ENCODE measurements around the gene MTMR3. TPM values are rescaled to one million over a fixed set of nuclear protein-coding genes. Genes with fewer than 3 reads are reported as not detected.

The MTMR3 gene
- polyA plus RNA-seq, 3 donors from 2014 or later, result 11.2 to 21.9 (median 11.9) TPM

- Mint-ChIP-seq H3K27ac (no peak overlapping the region), H3K27me3 (ENCODE audit: low read depth in 3 of 3) (peaks cover 0 to 2% (median 0%) of the 10 kb centered on the region in 3 donors), H3K9me3 (no peaks in the 10 kb centered on the region), H3K36me3 (peaks cover 0 to 4% (median 0%) of the 10 kb centered on the region in 3 donors), H3K4me1 (peaks cover 55 to 85% of the 10 kb centered on the region in 2 donors), H3K4me3 (no peak overlapping the region)
- DNase-seq, result no peak
Observed at GRCh38 chr22:29945435-29945834, 62.5 kb downstream of the MTMR3 start.

DNA sequence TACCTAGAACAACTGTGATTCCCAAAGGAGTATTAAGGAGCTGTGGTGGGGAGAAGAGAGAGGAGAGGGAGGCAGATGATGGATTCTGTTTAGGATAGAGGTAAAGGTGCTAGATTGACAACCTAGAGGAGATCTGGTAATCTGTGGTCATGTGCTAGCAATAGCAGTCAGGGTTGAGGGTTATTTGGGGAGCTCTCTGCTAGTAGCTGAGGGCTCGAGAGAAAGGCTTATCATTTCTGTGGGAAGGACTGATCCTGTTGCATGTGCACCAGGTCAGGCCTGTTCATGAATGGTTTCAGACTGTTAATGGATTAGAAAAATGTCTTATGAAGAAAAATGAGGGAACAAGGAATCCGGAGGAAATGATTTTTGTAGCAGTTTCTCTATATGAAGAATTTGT lies 63.2 kb downstream of the MTMR3 start:
- no peak for DNase-seq
- Mint-ChIP-seq H3K27ac (peak overlapping the region in 4 of 6 donors; percentile 22 to 54 (median 38)), H3K4me3 (no peak overlapping the region), H3K36me3 (no peaks in the 10 kb centered on the region), H3K4me1 (peaks cover 56 to 84% of the 10 kb centered on the region in 2 donors), H3K9me3 (no peaks in the 10 kb centered on the region), H3K27me3 (ENCODE audit: low read depth in 3 of 3) (peaks cover 0 to 2% (median 0%) of the 10 kb centered on the region in 3 donors)

GRCh38 chr22:29947410-29948384 lies 64.7 kb downstream of the MTMR3 start:
- Mint-ChIP-seq H3K27me3 (ENCODE audit: low read depth in 3 of 3) (peaks cover 0 to 5% (median 0%) of the 10 kb centered on the region in 3 donors), H3K9me3 (no peaks in the 10 kb centered on the region), H3K4me1 (peaks cover 59 to 84% of the 10 kb centered on the region in 2 donors), H3K4me3 (no peak overlapping the region), H3K36me3 (no peaks in the 10 kb centered on the region), H3K27ac (no peak overlapping the region)
- DNase-seq, result no peak

GRCh38 chr22:29948385-29948769 lies 65.4 kb downstream of the MTMR3 start:
- Mint-ChIP-seq H3K36me3 (no peaks in the 10 kb centered on the region), H3K27me3 (ENCODE audit: low read depth in 3 of 3) (peaks cover 0 to 5% (median 0%) of the 10 kb centered on the region in 3 donors), H3K9me3 (no peaks in the 10 kb centered on the region), H3K4me3 (no peak overlapping the region), H3K27ac (no peak overlapping the region), H3K4me1 (peaks cover 59 to 84% of the 10 kb centered on the region in 2 donors)
- no peak for DNase-seq

DNA sequence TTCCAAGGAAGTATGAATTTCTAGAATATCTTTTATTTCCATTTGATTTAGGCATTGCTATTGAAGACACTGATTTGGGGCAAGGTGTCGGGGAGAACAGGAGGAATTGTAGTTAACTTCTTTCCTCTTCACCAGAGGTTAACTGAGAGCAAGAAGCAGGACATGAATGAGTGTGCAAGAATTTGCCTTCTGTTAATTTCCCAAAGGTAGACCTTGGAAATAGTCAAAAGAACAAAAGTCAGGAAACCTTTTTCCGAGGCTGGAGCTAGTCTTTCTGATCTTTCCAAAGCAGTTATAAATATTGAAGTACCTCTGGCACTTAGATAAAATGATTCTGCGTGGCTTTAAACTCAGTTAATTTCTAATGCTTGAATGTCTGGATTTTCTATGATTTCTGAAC lies 66.9 kb downstream of the MTMR3 start:
- Mint-ChIP-seq H3K9me3 (no peaks in the 10 kb centered on the region), H3K36me3 (no peaks in the 10 kb centered on the region), H3K27ac (no peak overlapping the region), H3K27me3 (ENCODE audit: low read depth in 3 of 3) (peaks cover 0 to 5% (median 0%) of the 10 kb centered on the region in 3 donors), H3K4me1 (peaks cover 58 to 83% of the 10 kb centered on the region in 2 donors), H3K4me3 (no peak overlapping the region)
- no peak for DNase-seq

GRCh38 chr22:29951791-29952413 lies 68.9 kb downstream of the MTMR3 start:
- Mint-ChIP-seq H3K27me3 (ENCODE audit: low read depth in 3 of 3) (peaks cover 0 to 3% (median 0%) of the 10 kb centered on the region in 3 donors), H3K4me1 (peaks cover 56 to 80% of the 10 kb centered on the region in 2 donors), H3K27ac (no peak overlapping the region), H3K4me3 (peak overlapping the region in 1 of 5 donors; percentile 20), H3K9me3 (no peaks in the 10 kb centered on the region), H3K36me3 (no peaks in the 10 kb centered on the region)
- no peak for DNase-seq

DNA sequence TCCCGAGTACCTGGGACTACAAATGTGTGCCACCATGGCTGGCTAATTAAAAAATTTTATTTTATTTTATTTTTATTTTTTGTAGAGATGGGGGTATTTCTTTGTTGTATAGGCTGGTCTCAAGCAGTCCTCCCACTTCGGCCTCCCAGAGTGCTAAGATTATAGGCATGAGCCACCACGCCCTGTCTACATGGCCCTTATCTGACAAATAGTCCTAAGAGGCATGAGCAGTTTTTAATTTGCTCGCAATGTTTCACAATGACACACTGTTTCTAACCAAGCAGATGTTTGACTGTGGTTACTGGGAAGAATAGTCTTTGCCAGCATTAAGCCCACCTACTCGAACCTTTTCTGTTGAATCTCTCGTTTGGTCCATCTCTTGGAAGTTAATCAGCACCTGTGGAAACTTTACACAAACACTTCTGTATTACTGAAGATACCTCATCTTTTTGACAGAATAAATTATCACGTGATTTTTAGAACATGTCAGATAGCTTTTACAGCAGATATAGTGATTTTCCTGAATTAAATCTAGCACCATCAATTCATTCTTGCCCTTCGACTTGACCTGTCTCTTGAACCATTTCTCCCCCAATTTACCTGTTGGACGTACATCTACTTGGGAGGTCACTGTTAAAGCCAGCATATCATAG lies 71.4 kb downstream of the MTMR3 start:
- no peaks in the 10 kb centered on the region for H3K36me3 Mint-ChIP-seq
- no peaks in the 10 kb centered on the region for H3K9me3 Mint-ChIP-seq
- no peak for DNase-seq
- peaks cover 0 to 3% (median 0%) of the 10 kb centered on the region in 3 donors for H3K27me3 Mint-ChIP-seq (ENCODE audit: low read depth in 3 of 3)
- H3K27ac Mint-ChIP-seq, result no peak overlapping the region
- no peak overlapping the region for H3K4me3 Mint-ChIP-seq
- peaks cover 41 to 76% of the 10 kb centered on the region in 2 donors for H3K4me1 Mint-ChIP-seq

DNA sequence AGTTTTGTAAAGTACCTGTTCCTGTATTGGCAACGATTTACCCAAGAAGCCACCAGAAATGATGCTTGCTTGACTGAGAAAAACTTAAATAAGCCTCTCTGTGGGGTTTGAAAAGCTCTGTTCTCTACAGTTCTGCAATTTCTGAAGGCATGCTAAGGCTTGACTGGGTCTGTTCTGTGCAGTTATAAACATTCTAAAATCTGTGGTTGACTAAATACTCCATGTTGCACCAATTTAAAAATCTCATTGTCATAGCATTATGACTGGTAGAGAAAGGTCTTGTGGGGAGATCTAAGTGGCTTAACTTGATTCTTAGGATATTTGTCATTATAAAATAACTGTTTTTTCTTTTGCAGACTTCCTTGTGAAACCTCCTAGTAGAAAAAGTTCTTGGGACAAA lies 73.7 kb downstream of the MTMR3 start:
- peaks cover 26 to 56% of the 10 kb centered on the region in 2 donors for H3K4me1 Mint-ChIP-seq
- no peaks in the 10 kb centered on the region for H3K36me3 Mint-ChIP-seq
- DNase-seq, result no peak
- no peak overlapping the region for H3K4me3 Mint-ChIP-seq
- H3K27ac Mint-ChIP-seq, result no peak overlapping the region
- peaks cover 0 to 3% (median 0%) of the 10 kb centered on the region in 3 donors for H3K27me3 Mint-ChIP-seq (ENCODE audit: low read depth in 3 of 3)
- no peaks in the 10 kb centered on the region for H3K9me3 Mint-ChIP-seq

- no peak for DNase-seq
- H3K4me1 Mint-ChIP-seq, result peaks cover 14 to 42% of the 10 kb centered on the region in 2 donors
- H3K4me3 Mint-ChIP-seq, result no peak overlapping the region
- no peaks in the 10 kb centered on the region for H3K9me3 Mint-ChIP-seq
- no peak overlapping the region for H3K27ac Mint-ChIP-seq
- H3K36me3 Mint-ChIP-seq, result no peaks in the 10 kb centered on the region
- no peaks in the 10 kb centered on the region for H3K27me3 Mint-ChIP-seq (ENCODE audit: low read depth in 3 of 3)
Observed at GRCh38 chr22:29958170-29958569, 75.2 kb downstream of the MTMR3 start.

DNA sequence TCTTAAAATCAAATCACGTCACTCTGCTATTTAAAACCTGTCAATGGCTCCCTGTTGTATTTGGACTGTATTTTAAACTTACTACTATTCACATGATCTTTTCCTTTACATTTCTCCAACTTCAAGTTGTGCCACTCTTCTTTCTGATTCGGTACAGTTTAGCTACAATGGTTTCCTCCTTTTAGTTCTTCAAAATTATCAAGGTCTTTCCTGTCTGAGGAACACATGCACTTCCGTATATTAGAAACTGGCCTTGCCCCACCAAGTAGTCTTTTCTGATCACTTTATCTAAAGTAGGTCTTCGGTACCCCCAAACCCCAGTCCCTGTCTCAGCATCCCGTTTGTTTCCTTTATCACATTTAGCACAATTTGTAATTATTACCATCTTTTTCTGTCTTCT lies 81.8 kb downstream of the MTMR3 start:
- peaks cover 0 to 4% (median 0%) of the 10 kb centered on the region in 3 donors for H3K36me3 Mint-ChIP-seq
- DNase-seq, result no peak
- H3K4me3 Mint-ChIP-seq, result no peak overlapping the region
- H3K27me3 Mint-ChIP-seq (ENCODE audit: low read depth in 3 of 3), result peaks cover 0 to 3% (median 1%) of the 10 kb centered on the region in 3 donors
- no peak overlapping the region for H3K27ac Mint-ChIP-seq
- H3K4me1 Mint-ChIP-seq, result peaks cover 11 to 35% of the 10 kb centered on the region in 2 donors
- H3K9me3 Mint-ChIP-seq, result no peaks in the 10 kb centered on the region

DNA sequence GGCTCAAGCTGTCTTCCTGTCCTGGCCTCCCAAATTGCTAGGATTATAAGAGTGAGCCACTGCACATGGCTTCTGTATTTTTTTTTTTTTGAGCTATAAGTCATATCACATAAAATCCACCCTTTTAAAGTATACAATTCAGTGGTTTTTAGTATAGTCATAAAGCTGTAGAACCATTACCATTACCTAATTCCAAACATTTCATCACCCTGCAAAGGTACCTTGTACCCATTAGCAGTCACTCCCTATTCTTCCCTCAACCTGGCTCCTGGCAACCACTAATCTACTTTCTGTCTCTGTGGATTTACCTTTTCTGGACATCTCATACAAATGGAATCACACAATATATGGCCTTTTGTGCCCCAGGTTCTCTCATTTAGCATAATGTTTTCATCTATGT lies 84.5 kb downstream of the MTMR3 start:
- no peak for DNase-seq
- H3K4me1 Mint-ChIP-seq, result peaks cover 11 to 39% of the 10 kb centered on the region in 2 donors
- H3K4me3 Mint-ChIP-seq, result no peak overlapping the region
- peaks cover 0 to 4% (median 0%) of the 10 kb centered on the region in 3 donors for H3K36me3 Mint-ChIP-seq
- H3K9me3 Mint-ChIP-seq, result no peaks in the 10 kb centered on the region
- H3K27me3 Mint-ChIP-seq (ENCODE audit: low read depth in 3 of 3), result peaks cover 0 to 4% (median 2%) of the 10 kb centered on the region in 3 donors
- H3K27ac Mint-ChIP-seq, result no peak overlapping the region

- Mint-ChIP-seq H3K36me3 (peaks cover 4 to 10% (median 9%) of the 10 kb centered on the region in 3 donors), H3K27ac (no peak overlapping the region), H3K27me3 (ENCODE audit: low read depth in 3 of 3) (peaks cover 0 to 4% (median 1%) of the 10 kb centered on the region in 3 donors)
Observed at GRCh38 chr22:29971607-29972006, 88.6 kb downstream of the MTMR3 start.

DNA sequence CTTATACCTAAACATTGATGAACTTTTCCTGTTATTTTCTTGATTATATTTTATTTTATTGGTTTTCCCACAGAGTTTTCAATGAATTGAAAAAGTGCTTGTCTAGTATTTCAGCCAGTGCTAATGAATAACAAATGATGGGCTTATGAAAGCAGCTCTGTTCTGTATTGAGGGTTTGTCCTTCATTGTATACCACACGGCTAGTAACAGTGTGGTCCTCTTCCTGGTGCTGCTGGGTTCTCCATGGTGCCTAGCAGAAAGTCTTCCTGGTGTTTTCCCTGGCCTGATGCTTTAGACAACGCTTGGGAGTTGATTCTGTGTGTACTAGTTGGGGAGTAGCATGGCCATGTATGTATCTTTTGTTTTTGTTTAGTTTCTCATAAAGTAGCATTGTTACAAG lies 89.1 kb downstream of the MTMR3 start:
- no peak for DNase-seq
- Mint-ChIP-seq H3K27me3 (ENCODE audit: low read depth in 3 of 3) (peaks cover 0 to 4% (median 1%) of the 10 kb centered on the region in 3 donors), H3K4me1 (peaks cover 2 to 17% of the 10 kb centered on the region in 2 donors), H3K27ac (no peak overlapping the region), H3K4me3 (no peak overlapping the region), H3K9me3 (no peaks in the 10 kb centered on the region), H3K36me3 (peaks cover 4 to 10% (median 9%) of the 10 kb centered on the region in 3 donors)

More at GRCh38 chr22:29971607-29972006, 88.6 kb downstream of the MTMR3 start:
- Mint-ChIP-seq H3K9me3 (no peaks in the 10 kb centered on the region), H3K4me1 (peaks cover 3 to 19% of the 10 kb centered on the region in 2 donors), H3K4me3 (no peak overlapping the region)
- DNase-seq, result no peak
